Measurements from ENCODE around the gene GEMIN7.
"Not testable (repeated sequence)": the region's sequence is repeated elsewhere in the genome, so short reads cannot be mapped to it uniquely, and the experiment has no call there.

The GEMIN7 gene

GRCh38 chr19:45101806-45102205 is 22.7 kb downstream of the GEMIN7 start:
- DNase-seq: no peak
- H3K4me1 Mint-ChIP-seq: peaks cover 77% of the 10 kb centered on the region
- no peak for TF ChIP-seq CTCF (IDR thresholded peaks at IDR 0.05)
- H3K9me3 Mint-ChIP-seq: no peaks in the 10 kb centered on the region
- no peak overlapping the region for H3K27ac Mint-ChIP-seq
- peaks cover 4% of the 10 kb centered on the region for H3K27me3 Mint-ChIP-seq (ENCODE audit: low read depth, poor library complexity)
- no peaks in the 10 kb centered on the region for H3K36me3 Mint-ChIP-seq (ENCODE audit: low read depth)
- no peak overlapping the region for H3K4me3 Mint-ChIP-seq

GRCh38 chr19:45102481-45102880 is 23.4 kb downstream of the GEMIN7 start:
- Mint-ChIP-seq H3K27ac (no peak overlapping the region), H3K36me3 (ENCODE audit: low read depth) (no peaks in the 10 kb centered on the region), H3K4me3 (no peak overlapping the region), H3K27me3 (ENCODE audit: low read depth, poor library complexity) (peaks cover 4% of the 10 kb centered on the region), H3K4me1 (peaks cover 70% of the 10 kb centered on the region), H3K9me3 (no peaks in the 10 kb centered on the region)
- no peak for TF ChIP-seq CTCF (IDR thresholded peaks at IDR 0.05)
- no peak for DNase-seq

- no peak for TF ChIP-seq CTCF (IDR thresholded peaks at IDR 0.05)
- Mint-ChIP-seq H3K4me1 (peaks cover 64% of the 10 kb centered on the region), H3K9me3 (no peaks in the 10 kb centered on the region), H3K27me3 (ENCODE audit: low read depth, poor library complexity) (peaks cover 4% of the 10 kb centered on the region), H3K36me3 (ENCODE audit: low read depth) (no peaks in the 10 kb centered on the region), H3K27ac (no peak overlapping the region), H3K4me3 (no peak overlapping the region)
- DNase-seq: no peak
These were observed 24.1 kb downstream of the GEMIN7 start for GRCh38 chr19:45103156-45103507.

GRCh38 chr19:45103508-45104319 is 24.7 kb downstream of the GEMIN7 start:
- no peak for TF ChIP-seq CTCF (IDR thresholded peaks at IDR 0.05)

GRCh38 chr19:45104658-45105349 is 25.7 kb downstream of the GEMIN7 start:
- no peak overlapping the region for H3K4me3 Mint-ChIP-seq

More at GRCh38 chr19:45103508-45104319, 24.7 kb downstream of the GEMIN7 start:
- DNase-seq: peak; percentile 45
- Mint-ChIP-seq H3K36me3 (ENCODE audit: low read depth) (no peaks in the 10 kb centered on the region), H3K9me3 (no peaks in the 10 kb centered on the region), H3K4me3 (no peak overlapping the region), H3K27ac (peak overlapping the region; percentile 93), H3K27me3 (ENCODE audit: low read depth, poor library complexity) (peaks cover 4% of the 10 kb centered on the region), H3K4me1 (peaks cover 58% of the 10 kb centered on the region)

GRCh38 chr19:45106363-45106762 is 27.3 kb downstream of the GEMIN7 start:
- H3K27ac Mint-ChIP-seq; H3K27me3 Mint-ChIP-seq (ENCODE audit: low read depth, poor library complexity); DNase-seq; H3K36me3 Mint-ChIP-seq (ENCODE audit: low read depth); H3K9me3 Mint-ChIP-seq; H3K4me3 Mint-ChIP-seq: not testable (repeated sequence)
- H3K4me1 Mint-ChIP-seq: peaks cover 34% of the 10 kb centered on the region

More at GRCh38 chr19:45104658-45105349, 25.7 kb downstream of the GEMIN7 start:
- peaks cover 48% of the 10 kb centered on the region for H3K4me1 Mint-ChIP-seq
- TF ChIP-seq CTCF (IDR thresholded peaks at IDR 0.05): no peak
- no peak for DNase-seq
- no peaks in the 10 kb centered on the region for H3K9me3 Mint-ChIP-seq
- H3K27ac Mint-ChIP-seq: no peak overlapping the region
- peaks cover 4% of the 10 kb centered on the region for H3K27me3 Mint-ChIP-seq (ENCODE audit: low read depth, poor library complexity)
- H3K36me3 Mint-ChIP-seq (ENCODE audit: low read depth): no peaks in the 10 kb centered on the region

Measured in nephron progenitor cell (in vitro differentiated cells).